HG03139 (cell line): ENCODE data around the gene TFPT.

Experiments used
- ATAC-seq: cut with Tn5 transposase; IDR thresholded peaks from one replicate; pipeline ENCODE4 v1.9.1; 2021; ENCODE audit not compliant: unreplicated experiment

The TFPT gene

GRCh38 chr19:54115109-54116063 lies at the start of gene TFPT, which contains the start of gene PRPF31:
Gene TFPT (minus strand): TSS chr19:54115657. CDS start chr19:54115269, 388 bp downstream.
Gene PRPF31 (plus strand): TSS chr19:54115754. CDS start chr19:54118279, 2,525 bp downstream.
- peak; percentile 68 for ATAC-seq

- ATAC-seq = no peak
These were observed 49.8 kb upstream of the TFPT start for GRCh38 chr19:54165222-54165621.

GRCh38 chr19:54164369-54165068 lies 49.1 kb upstream of the TFPT start:
- ATAC-seq = no peak

GRCh38 chr19:54162884-54163283 lies 47.4 kb upstream of the TFPT start:
- no peak for ATAC-seq

- ATAC-seq = no peak
These were observed 46.9 kb upstream of the TFPT start for GRCh38 chr19:54162241-54162805.

GRCh38 chr19:54160854-54161253 lies 45.4 kb upstream of the TFPT start:
- ATAC-seq = no peak

- no peak for ATAC-seq
These were observed 44.8 kb upstream of the TFPT start for GRCh38 chr19:54160182-54160811.

- ATAC-seq = peak; percentile 91
These were observed 44.1 kb upstream of the TFPT start, which contains the start of gene LENG1 for GRCh38 chr19:54159352-54160181. Gene LENG1 (minus strand): TSS chr19:54159721. CDS start chr19:54159695, 26 bp downstream.

- ATAC-seq = no peak
These were observed 43.4 kb upstream of the TFPT start for GRCh38 chr19:54158812-54159351.

GRCh38 chr19:54156953-54157352 lies 41.5 kb upstream of the TFPT start:
- ATAC-seq = no peak

GRCh38 chr19:54156490-54156889 lies 41.0 kb upstream of the TFPT start:
- no peak for ATAC-seq

- no peak for ATAC-seq
These were observed 40.2 kb upstream of the TFPT start for GRCh38 chr19:54155694-54156093.

- ATAC-seq = no peak
These were observed 39.3 kb upstream of the TFPT start for GRCh38 chr19:54154603-54155345.

GRCh38 chr19:54153731-54154326 lies 38.4 kb upstream of the TFPT start:
- ATAC-seq = no peak

- ATAC-seq = no peak
These were observed 37.5 kb upstream of the TFPT start for GRCh38 chr19:54152878-54153524.

GRCh38 chr19:54152267-54152666 lies 36.8 kb upstream of the TFPT start:
- no peak for ATAC-seq

- no peak for ATAC-seq
These were observed 36.0 kb upstream of the TFPT start for GRCh38 chr19:54151362-54152035.
